22Rv1 (cell line): ENCODE measurements around the gene SLC25A26.

Experiments used
- CTCF ChIP-seq: fragments of 450-650 bp; IDR thresholded peaks from 2 replicates; pipeline ENCODE4 v1.5.1; 2017; ENCODE audit warnings: mild to moderate bottlenecking
- ZFX ChIP-seq: fragments of 450-650 bp; IDR thresholded peaks from 2 replicates; pipeline ENCODE4 v1.6.1; 2017; ENCODE audit warnings: antibody characterized with exemption, borderline replicate concordance

- TF ChIP-seq CTCF (no peak), ZFX (no peak)
Observed at GRCh38 chr3:66338927-66339326, 118.1 kb downstream of the SLC25A26 start.
